GM04503 (cell line): ENCODE measurements around the gene SOBP.
A peak's percentile ranks its signal among the peaks of the same experiment; 100 is the strongest.
"Not testable (repeated sequence)": the region's sequence is repeated elsewhere in the genome, so short reads cannot be mapped to it uniquely, and the experiment has no call there.

Experiments used
- DNase-seq: peaks from one replicate; pipeline ENCODE4 v3.0.0-alpha.2; 2012; ENCODE audit warnings: low read depth

SOBP gene, protein sequence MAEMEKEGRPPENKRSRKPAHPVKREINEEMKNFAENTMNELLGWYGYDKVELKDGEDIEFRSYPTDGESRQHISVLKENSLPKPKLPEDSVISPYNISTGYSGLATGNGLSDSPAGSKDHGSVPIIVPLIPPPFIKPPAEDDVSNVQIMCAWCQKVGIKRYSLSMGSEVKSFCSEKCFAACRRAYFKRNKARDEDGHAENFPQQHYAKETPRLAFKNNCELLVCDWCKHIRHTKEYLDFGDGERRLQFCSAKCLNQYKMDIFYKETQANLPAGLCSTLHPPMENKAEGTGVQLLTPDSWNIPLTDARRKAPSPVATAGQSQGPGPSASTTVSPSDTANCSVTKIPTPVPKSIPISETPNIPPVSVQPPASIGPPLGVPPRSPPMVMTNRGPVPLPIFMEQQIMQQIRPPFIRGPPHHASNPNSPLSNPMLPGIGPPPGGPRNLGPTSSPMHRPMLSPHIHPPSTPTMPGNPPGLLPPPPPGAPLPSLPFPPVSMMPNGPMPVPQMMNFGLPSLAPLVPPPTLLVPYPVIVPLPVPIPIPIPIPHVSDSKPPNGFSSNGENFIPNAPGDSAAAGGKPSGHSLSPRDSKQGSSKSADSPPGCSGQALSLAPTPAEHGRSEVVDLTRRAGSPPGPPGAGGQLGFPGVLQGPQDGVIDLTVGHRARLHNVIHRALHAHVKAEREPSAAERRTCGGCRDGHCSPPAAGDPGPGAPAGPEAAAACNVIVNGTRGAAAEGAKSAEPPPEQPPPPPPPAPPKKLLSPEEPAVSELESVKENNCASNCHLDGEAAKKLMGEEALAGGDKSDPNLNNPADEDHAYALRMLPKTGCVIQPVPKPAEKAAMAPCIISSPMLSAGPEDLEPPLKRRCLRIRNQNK

DNA sequence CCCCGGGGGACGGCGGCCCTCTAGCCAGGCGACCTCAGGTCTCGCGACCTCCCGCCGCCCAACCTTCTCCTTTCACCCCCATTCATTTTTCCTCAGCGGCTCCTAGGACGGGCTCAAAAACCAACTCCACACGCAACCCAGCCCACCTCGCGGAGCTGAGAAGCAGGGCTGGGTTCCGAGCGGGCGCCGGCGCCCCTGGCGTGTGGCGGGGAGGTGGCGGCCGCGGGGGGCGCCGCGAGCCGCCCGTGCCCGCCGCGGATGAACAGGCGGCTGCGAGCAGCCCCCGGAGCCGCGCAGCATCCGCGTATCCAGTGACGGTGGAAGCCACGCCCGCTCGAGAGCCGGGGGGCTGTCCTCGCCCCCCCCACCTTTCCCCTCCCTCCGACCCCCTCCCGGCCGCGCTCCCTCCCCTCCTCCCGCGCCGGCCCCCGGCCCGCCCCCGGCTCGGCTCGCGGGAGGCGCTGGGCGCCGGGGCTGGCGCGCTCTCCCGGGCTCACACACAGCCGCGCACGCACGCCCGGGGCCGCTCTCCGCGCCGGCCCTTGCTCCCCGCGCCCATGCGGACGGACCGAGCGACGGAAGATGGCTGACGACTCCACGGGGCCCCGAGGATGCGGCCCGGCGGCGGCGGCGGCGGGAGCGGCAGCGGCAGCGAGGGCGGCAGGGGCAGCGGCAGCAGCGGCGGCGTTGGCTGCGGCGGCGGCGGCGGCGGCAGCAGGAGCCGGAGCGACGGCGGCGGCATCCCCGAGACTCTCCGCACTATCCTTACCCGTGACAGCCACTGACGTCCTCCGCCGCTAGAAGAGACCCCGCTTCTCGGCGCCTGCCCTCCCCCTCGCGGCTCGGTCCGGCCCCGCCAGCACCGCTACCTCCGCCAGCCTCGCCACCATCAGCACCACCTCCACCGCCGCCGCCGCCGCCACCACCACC is at the start of gene SOBP:
SOBP (plus strand) TSS at position 482 of the 930 bp plus-strand sequence. CDS start 500 bp downstream, outside the sequence.
- no peak for DNase-seq

GRCh38 chr6:107440936-107441335 is 49.0 kb upstream of the SOBP start:
- no peak for DNase-seq

DNA sequence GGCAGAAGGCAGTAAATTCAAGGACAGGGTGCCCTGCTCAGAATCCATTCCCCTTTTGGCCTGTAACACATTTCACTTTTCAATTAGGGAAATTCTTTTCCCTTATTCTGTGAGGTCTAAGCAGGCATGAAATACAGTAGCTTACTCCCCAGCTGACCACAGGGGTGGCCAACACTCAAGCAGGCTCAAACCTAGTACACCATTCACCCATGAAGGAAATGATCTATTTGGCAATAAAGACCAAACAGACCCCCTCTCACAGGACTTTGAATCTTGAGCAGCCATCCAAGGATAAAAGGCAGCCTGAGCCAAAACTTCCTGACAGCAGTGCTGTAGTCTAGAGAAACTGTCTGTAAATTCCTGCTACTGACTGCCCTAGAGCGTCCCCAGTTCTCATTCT is 48.2 kb upstream of the SOBP start:
- DNase-seq: no peak

- DNase-seq: no peak
These were observed 46.8 kb upstream of the SOBP start for GRCh38 chr6:107442938-107443607.

GRCh38 chr6:107443608-107444267 is 46.2 kb upstream of the SOBP start:
- no peak for DNase-seq

GRCh38 chr6:107444277-107444676 is 45.6 kb upstream of the SOBP start:
- DNase-seq: no peak

GRCh38 chr6:107447663-107448216 is 42.2 kb upstream of the SOBP start:
- no peak for DNase-seq

- no peak for DNase-seq
These were observed 41.1 kb upstream of the SOBP start for GRCh38 chr6:107448776-107449175.

- DNase-seq: no peak
These were observed 31.1 kb upstream of the SOBP start for GRCh38 chr6:107458672-107459282.

DNA sequence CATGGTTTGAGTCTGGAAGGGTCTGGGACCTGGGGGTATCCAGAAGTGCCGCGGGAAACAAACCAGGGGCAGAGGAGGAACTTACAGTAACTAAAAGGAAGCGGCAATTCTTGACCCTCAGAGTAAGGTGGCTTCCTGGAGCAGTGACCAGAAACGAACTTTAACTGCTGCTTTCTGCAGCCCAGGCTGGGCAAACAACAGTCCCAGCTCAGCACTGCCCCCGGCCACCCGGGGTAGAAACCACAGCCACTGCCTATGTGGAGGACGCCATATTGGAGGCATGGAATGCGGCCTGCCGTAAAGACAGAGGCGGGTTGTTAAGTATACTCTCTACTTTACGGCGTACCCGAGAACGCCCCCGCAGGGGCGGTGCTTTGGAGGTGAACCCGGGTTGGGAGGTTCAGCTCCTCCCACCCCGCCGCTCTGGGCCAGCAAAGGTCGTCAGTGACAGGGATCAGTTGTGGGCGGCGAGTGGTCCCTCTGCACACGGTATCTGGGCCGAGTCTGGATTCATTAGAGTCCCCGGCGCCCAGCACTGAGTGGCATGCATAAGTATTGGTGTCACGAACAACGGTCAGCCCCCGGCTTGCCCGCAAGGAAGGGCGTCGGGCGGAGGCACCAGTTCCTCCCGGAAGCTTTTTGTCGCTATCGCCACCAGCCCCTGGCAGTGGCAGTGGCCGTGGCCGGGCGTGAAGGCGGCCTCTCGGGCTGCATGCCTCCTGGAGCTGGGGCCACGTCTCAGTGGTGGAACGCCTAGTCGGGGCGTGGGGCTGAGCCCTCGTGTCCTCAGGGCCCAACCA is 30.4 kb upstream of the SOBP start, which contains the start of gene PDSS2:
PDSS2 (minus strand) TSS at position 282 of the 800 bp plus-strand sequence; CDS start at position 3, 279 bp downstream.
- peak; percentile 83 for DNase-seq

GRCh38 chr6:107460083-107460631 is 29.8 kb upstream of the SOBP start:
- DNase-seq: no peak

DNA sequence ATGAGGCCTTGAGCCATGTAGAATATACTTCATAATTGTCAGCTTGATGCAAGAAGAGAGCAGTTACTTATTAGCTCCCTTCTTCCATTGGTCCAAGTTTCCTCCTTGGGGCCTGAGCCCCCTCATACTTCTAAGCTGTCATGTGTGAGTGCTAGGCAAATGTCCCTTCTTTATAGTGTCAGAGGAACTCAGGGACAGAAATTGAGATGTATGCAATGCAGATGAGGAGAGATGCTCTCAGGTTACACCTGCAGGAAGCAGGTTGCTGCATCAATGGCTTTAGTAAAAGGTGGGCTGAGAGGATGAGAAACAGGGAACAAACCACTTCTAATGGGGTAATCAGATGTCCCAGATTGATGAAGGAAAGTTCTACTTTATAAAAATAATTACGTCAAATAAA is 23.9 kb upstream of the SOBP start:
- no peak for DNase-seq

- DNase-seq: no peak
These were observed 19.6 kb upstream of the SOBP start for GRCh38 chr6:107470364-107470763.

GRCh38 chr6:107473660-107474059 is 16.3 kb upstream of the SOBP start:
- DNase-seq: no peak

GRCh38 chr6:107475360-107475759 is 14.6 kb upstream of the SOBP start:
- DNase-seq: not testable (repeated sequence)

DNA sequence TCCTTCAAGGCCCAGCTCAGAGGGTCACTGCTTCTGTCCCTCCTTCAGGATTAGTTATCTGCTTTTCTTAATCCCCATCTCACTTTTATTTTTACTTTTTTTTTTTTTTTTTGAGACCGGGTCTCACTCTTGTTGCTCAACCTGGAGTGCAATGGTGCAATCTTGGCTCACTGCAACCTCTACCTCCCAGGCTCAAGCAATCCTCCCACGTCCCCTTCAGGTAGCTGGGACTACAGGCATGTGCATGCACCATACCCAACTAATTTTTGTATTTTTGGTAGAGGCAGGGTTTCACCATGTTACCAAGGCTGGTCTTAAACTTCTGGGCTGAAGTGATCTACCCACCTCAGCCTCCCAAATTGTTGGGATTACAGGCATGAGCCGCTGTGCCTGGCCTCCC is 14.1 kb upstream of the SOBP start:
- DNase-seq: not testable (repeated sequence)

GRCh38 chr6:107479089-107479690 is 10.7 kb upstream of the SOBP start:
- no peak for DNase-seq

- no peak for DNase-seq
These were observed 4.8 kb upstream of the SOBP start for GRCh38 chr6:107485157-107485556.
